ENCODE results near the gene MOSMO.

DNA sequence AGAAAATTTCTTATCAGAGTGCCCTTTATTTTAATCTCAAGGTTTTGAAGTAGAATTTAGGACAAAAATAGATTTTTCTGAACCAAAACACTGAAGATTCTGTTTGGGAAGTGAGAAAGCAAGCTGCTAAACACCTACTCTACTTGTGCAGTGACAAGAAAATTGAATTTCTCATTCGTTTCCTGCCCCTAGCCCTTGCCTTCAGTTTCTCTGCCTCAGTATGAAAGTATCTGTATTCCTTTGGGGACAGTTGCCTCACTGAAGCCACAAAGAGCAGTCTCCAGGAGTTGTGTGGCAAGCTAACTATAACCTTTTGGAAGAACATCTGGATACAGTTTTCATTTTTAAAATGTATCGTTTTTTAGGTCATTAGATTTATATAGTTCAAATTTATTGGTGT lies 19.7 kb downstream of the MOSMO start:
- TF ChIP-seq, protein P1, sequence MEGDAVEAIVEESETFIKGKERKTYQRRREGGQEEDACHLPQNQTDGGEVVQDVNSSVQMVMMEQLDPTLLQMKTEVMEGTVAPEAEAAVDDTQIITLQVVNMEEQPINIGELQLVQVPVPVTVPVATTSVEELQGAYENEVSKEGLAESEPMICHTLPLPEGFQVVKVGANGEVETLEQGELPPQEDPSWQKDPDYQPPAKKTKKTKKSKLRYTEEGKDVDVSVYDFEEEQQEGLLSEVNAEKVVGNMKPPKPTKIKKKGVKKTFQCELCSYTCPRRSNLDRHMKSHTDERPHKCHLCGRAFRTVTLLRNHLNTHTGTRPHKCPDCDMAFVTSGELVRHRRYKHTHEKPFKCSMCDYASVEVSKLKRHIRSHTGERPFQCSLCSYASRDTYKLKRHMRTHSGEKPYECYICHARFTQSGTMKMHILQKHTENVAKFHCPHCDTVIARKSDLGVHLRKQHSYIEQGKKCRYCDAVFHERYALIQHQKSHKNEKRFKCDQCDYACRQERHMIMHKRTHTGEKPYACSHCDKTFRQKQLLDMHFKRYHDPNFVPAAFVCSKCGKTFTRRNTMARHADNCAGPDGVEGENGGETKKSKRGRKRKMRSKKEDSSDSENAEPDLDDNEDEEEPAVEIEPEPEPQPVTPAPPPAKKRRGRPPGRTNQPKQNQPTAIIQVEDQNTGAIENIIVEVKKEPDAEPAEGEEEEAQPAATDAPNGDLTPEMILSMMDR (IDR thresholded peaks at IDR 0.05), result no peak
- TF ChIP-seq POLR2A (IDR thresholded peaks at IDR 0.05), result no peak

Data from adrenal gland (tissue), 5 donors.